ENCODE measurements around the gene MANSC1.
"Not testable (repeated sequence)": the region's sequence is repeated elsewhere in the genome, so short reads cannot be mapped to it uniquely, and the experiment has no call there.

The MANSC1 gene

DNA sequence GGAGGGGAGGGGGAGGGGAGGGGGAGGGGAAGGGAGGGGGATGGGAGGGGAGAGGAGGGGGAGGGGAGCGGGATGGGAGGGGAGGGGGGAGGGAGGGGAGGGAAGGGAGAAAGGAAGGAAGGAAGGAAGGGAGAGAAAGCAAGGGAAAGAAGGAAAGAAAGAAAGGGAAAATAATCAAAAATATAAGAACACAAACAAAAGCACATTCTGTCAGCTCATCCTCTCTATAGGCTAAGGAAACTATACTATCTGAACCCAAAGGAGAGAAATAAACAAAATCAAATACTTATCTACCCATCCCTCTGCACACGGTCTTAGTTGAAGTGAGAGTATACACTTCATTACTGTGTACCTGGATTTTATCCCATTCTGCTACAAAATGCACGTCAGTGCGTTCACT lies 26.9 kb downstream of the MANSC1 start:
- no peak for DNase-seq

DNA sequence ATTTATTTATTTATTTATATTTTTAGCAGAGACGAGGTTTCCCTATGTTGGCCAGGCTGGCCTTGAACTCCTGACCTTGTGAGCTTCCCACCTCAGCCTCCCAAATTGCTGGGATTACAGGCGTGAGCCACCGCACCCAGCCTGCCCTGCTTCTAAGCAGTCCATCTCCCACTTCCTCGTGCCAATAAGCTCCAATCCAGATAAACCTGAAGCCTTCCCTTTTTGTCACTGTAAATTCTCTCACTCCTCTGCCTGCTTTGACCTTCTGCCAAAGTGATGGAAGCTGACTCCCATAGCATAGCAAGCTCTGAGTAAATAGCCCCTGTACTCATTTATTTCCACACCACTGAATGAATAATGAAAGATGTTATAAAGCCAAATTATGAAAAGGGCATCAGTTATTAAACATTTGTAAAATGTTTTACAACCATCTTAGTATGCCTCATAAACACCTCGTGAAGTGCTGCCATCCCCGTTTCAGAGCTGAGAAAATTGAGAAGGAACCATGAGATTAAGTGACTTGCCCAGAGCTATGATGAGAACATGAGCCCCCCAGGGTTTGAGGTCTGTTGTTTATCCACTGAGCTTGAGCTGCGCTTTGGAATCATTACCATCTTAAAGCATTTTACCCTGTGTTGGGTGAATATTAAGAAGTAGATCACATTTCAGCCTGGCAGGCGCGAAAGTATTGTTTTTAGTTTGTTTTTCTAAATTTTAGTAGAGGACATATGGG lies 30.4 kb downstream of the MANSC1 start:
- DNase-seq = no peak

DNA sequence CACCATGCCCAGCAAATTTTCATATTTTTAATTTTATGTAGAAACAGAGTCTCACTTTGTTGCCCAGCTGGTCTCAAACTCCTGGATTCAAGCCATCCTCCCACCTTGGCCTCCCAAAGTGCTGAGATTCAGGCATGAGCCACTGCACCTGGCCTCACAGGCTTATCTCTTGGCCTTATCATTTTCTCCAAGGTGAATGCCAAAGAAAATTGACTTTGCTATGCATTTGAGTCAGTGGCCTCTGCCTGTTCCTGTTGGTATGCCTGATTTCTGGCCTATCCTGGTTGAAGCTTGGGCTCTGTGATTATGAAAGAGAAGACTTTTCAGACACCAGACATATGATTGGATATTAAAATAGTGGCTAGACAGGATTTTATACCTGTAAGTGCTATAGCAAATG lies 34.2 kb downstream of the MANSC1 start:
- DNase-seq = no peak

DNA sequence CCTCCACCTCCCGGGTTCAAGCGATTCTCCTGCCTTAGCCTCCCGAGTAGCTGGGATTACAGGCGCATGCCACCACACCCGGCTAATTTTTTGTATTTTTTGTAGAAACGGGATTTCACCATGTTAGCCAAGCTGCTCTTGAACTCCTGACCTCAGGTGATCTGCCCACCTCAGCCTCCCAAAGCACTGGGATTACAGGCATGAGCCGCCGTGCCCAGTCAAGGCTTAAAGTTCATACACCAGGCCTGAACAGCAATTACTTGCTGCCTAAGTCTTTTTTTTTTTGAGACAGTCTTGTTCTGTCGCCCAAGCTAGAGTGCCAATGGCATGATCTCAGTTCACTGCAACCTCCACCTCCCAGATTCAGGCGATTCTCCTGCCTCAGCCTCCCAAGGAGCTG lies 39.3 kb downstream of the MANSC1 start:
- DNase-seq = not testable (repeated sequence)

DNA sequence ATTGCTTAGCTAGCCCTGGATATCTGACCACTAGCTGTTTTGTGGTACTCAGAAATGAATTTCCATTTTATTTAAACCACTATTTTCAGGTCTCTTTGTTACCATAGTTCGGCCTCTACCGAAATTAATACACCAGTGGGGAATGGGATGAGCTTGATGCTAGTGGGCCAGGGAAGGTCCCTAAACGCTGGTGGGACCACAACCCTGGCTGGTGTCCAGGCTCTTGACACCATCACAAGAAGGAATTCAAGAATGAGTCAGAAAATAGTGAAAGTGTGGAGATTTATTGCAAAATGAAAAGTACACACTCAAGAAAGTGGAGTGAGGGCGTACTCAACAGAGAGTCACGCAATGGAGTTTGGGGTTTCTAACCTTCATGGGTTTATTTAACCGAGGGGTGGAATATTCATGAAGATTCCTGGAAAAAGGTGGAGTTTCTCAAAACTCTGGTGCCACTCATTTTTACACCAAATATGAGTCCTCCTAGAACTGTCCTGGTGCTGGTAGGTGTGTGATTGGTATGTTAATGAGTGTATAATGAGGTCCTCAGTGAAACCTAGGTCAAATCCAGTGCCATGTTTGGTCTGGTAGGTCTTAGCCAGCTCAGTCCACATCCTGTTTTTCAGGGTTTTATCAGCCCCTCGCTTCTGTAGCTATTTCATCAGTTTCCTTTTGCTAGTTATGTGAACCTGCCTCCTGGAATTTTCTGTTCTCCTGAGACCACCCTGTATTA lies 44.3 kb downstream of the MANSC1 start:
- no peak for DNase-seq

DNA sequence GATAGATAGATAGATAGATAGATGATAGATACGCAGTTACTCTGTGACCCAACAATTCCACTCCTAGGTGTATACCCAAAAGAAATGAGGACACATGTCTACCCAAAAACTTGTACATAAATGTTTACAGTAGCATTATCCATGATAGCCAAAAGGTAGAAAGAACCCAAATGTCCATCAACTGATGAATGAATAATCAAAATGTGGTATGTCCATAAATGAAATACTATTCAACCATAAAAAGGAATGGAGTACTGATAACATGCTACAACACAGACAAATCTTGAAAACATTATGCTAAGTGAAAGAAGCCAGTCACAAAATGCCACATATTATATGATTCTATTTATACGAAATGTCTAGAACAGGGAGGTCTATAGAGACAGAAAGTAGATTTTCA lies 47.1 kb downstream of the MANSC1 start:
- DNase-seq = no peak

DNA sequence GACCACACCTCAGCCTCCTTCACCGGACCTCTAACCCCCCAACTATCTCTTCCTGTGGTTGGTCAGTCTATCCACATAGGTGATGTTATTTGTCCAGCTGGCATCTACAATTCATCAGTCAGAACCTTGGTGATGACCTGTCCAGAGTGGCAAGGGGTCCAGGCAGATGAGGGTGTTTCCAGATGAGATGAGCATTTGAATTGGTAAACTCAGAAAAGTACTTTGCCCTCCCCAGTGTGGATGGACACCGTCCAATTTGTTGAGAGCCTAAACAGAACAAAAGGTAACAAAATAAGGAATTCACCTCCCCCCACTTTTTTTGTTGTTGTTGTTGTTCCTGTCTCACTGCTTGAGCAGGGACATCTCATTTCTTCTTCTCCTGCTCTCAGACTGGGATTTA lies 48.9 kb downstream of the MANSC1 start:
- no peak for DNase-seq

DNA sequence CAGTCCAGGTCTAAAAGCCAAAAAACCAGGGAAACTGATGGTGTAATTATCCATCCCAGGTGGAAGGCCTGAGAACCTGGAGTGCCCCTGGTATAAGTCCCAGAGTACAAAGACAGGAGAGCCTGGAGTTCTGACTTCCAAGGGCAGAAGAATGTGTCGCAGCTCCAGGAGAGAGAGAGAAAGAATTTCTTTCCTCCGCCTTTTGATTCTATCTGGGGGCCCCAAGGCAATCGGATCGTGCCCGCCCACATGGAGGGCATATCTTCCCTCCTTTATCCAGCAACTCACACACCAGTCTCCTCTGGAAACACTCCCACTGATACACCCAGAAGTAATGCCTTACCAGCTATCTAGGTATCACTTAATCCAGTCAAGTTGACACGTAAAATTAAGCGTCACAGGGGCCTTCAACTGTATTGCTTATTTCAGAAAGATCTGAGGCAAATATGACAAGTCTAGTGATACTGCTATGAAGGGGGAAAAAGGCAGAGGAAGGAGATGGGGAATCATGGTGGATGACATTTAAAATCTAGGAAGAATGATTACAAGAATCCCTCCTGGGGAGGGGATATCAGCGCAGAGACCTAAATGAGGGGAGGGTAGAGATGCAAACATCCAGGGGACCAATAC lies 52.7 kb downstream of the MANSC1 start:
- DNase-seq = no peak

DNA sequence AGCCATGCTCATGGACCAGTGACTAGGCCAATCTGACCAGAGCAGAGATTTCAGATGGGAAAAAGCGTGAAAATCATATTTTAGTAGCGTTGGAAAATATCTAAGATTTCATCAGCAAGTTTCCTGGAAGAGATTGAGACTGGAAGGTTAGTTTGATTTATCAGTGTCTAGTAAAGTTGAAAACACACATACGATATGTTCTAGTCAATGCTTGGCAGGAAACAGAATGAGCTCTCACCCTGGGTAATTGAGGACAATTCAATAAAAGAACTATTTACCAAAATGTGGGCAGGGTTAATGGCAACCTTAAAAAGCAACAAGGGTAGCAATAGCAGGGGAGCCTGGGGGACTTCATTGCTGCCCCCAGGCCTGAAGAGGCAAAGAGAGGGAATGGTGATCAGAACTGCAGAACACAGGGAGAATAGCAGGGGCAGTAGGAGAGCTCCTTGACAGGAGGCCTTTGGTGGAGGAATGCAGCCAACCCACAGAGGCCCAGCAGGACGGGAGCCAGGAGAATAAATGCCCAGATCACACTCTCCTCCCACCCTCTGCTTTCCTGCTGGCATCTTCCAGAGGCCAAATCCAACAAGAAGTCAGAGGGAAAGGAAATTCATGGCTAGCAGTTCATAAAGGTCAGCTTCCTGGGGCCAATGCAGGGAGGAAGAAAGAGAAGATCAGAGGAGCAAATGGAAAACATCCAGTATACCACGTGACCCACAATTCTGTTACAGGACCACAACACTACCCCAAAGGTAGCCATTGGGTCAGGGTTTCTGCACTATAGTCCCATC lies 55.6 kb downstream of the MANSC1 start:
- DNase-seq = no peak

DNA sequence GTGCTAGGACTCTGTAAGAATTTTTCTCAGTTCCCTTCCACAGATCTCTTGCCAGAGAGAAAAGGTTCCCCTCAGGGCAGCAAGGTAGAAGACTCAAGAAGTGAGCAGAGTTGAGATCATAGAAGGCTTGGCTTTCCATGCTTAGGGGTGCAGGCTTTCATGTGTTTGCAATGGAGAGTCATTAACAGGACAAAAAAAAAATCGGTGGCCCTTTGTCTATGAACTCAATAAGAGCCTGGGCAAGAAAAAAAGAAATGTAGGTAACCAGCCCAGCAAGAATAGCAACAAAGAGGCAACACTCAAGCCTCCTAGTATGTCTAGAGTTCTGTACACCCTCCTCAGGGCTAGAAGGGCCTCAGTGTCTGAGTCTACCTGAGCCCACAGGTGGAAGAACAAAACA lies 59.8 kb downstream of the MANSC1 start:
- DNase-seq = no peak

DNA sequence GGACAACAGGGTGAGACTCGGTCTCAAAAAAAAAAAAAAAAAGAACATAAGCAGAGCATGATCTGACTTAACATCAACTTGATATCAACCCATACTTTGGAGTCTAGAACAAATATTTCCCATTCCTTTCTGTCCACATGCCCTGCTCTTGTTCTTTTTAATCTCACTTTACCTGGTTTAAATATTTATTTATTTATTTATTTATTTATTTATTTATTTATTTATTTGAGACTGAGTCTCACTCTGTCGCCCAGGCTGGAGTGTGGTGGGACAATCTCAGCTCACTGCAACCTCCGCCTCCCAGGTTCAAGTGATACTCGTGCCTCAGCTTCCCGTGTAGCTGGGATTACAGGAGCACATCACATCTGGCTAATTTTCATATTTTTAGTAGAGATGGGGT lies 63.6 kb downstream of the MANSC1 start:
- DNase-seq = no peak

DNA sequence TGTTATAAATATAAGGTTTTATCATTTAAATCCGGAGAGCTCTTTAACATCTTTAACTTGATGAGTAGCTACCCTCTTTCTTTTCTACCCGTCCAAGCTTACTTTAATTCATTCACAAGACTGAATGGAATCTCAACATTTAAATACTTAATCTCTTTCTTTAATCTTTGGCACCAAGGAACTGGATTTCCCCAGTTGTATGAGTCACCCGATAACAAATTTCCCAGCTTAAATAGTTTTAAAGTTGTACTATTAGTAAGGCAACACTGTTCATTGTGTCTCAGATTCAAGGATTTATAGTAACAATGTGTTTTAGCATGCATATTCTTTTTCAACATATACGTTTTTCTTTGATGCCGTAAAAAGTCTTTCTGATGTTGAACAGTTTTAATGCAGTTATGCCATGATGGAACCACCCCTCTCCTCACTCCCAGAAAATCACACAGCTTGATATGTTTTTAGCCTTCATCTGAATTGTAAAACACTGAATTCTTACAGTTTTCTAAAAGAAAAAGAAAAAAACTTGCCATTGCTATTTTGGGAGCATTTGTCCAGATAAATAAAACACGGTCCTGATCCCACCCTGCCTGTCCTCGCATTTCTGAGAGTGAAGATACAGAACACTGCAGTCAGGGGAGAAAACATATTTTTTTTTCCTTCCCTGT lies 67.1 kb downstream of the MANSC1 start:
- DNase-seq = no peak

DNA sequence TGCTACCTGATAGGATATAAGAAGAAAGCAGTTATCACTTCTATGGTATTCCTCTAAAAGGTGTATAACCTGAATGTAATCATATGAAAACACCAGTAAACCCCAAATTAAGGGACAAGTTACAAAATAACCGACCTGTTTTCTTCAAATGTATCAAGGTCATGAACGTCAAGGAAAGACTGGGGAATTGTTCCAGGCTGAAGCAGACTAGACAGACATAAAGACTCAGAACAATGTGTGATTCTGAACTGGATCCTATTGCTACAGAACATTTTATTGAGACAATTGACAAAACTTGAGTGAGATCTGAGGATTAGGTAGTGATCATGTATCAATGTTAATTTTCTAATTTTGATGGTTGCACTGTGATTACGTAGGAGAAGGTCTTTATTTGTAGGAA lies 67.8 kb downstream of the MANSC1 start:
- no peak for DNase-seq

DNA sequence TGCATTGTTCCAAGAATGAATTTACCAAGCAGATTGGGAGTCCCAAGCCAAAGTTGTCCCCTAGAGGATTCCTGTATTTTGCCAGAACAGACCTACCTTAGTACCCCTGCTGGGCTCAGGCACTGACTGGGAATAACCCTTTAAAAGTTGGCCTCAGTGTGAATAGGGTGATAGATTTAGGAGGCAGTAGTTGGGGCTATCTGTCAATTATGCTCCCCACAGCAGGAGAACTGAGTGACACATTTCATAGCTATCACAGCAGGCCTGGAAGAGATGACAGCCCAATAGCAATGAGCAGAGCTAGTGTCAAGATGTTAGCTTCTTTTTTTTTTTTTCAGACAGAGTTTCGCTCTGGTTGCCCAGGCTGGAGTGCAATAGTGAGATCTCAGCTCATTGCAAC lies 68.9 kb downstream of the MANSC1 start:
- DNase-seq = no peak

DNA sequence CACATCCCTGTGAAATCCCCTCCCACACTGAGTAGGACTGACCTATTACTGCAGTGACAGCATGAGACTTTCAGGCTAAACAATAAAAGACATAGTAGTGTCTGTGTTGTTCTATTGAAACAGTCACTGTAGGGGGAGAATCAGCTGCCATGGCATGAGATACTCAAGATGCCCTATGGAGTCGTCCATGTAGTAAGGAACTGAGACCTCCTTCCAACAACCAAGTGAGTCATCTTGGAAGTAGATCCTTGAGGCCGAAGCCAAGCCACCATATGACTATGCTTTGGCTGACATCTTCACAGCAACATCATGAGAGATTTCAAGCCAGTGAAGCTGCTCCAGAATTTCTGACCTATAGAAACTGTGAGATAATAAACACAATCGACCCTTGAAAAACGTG lies 71.1 kb downstream of the MANSC1 start:
- no peak for DNase-seq

All from CD4-positive, alpha-beta T cell treated with Interferon gamma for 1 hour (primary cell).